LNCaP clone FGC (cell line): ENCODE results near the gene SLC22A7.

ENCODE experiments used
- DNase-seq: peaks from one replicate; pipeline ENCODE4 v3.0.0-alpha.2; 2011; ENCODE audit warnings: low read depth
- H3K4me3 ChIP-seq: 2 replicates; pipeline ENCODE4 v1.5.1; 2011; ENCODE audit warnings: mild to moderate bottlenecking, low read depth, low read length, control low read depth
- TF ChIP-seq, protein P1 (sequence below): IDR thresholded peaks from 2 replicates; pipeline ENCODE4 v1.5.1; 2012; ENCODE audit warnings: mild to moderate bottlenecking; ENCODE audit not compliant: control insufficient read depth, insufficient read depth; ENCODE audit errors: extremely low read depth

The SLC22A7 gene

DNA sequence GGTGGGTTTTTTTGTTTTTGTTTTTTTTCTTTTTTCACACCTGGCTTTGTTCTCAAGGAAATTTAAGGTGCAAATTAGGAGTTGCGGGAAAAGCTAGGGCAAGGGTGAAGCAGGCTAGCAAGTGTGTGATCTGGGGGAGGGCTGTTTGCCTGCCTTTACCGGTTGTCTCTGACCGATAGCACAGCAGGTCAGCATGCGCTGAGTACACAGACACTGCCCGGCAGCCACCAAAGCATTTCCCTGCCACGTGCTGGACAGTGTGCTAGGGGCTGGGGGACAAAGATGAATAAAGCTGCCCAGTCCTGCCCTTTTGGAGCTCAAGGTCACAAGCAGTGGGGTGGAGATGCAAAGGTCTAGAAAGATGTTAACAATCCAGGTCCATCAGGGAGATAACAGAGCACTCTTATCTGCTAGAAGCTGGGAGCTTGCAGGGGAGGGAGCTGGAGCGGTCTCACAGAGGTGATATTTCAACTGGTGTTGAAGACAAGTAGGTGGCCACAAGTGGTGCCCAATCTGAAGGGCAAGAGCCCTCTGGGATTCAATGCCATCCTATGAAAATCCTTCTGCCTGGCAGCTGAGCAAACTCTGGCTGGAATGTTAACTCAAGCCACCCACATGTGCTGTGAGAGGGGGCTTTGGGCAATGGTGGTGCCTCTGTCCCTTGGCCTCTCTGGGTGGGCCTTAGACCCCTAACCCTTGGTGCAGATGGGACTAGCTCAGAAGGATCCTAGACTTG, 30.3 kb upstream of the SLC22A7 start:
- no peak overlapping the region for H3K4me3 ChIP-seq
- TF ChIP-seq, protein P1, sequence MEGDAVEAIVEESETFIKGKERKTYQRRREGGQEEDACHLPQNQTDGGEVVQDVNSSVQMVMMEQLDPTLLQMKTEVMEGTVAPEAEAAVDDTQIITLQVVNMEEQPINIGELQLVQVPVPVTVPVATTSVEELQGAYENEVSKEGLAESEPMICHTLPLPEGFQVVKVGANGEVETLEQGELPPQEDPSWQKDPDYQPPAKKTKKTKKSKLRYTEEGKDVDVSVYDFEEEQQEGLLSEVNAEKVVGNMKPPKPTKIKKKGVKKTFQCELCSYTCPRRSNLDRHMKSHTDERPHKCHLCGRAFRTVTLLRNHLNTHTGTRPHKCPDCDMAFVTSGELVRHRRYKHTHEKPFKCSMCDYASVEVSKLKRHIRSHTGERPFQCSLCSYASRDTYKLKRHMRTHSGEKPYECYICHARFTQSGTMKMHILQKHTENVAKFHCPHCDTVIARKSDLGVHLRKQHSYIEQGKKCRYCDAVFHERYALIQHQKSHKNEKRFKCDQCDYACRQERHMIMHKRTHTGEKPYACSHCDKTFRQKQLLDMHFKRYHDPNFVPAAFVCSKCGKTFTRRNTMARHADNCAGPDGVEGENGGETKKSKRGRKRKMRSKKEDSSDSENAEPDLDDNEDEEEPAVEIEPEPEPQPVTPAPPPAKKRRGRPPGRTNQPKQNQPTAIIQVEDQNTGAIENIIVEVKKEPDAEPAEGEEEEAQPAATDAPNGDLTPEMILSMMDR: no peak
- no peak for DNase-seq

DNA sequence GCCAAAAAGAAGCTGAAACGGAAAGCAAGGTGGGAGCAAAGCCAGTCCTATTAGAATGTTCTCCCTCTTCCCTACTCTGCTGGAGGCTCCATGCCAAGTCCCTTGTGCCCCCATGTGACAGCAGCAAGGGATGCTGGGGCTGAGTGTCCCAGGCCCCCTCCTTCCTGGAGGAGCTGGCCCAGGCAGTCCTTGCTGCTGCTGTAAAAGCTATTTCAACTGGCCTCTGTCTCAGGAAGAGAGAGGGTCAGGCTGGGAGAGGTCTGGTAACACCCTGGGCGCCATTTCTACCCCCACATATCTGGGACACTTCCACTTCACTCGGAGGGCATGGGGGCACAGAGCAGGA, 29.7 kb upstream of the SLC22A7 start:
- H3K4me3 ChIP-seq: no peak overlapping the region
- TF ChIP-seq, protein P1: no peak
- no peak for DNase-seq

DNA sequence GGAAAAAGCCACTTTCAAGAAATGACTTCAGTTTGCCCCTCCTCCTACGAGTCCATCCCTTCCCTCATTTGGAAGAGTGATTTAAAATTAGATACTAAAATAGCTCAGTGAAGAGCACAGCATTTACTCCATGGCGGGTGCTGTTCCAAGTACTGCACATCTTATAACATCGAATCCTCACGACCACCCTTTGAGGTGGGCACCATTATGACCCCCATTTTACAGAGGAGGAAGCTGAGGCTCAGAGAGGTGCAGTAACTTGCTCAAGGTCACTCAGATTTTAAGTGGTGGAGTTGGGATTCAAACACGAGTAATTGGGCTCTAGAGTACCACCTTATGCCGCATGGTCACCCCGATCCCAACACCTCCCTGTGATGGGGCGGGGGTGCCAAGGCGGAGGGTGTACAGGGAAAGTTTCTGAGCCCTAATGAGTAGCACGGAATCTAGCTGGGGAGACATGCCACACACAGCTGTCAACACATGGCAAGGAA, 29.2 kb upstream of the SLC22A7 start:
- no peak for DNase-seq
- H3K4me3 ChIP-seq: no peak overlapping the region
- TF ChIP-seq, protein P1: no peak

DNA sequence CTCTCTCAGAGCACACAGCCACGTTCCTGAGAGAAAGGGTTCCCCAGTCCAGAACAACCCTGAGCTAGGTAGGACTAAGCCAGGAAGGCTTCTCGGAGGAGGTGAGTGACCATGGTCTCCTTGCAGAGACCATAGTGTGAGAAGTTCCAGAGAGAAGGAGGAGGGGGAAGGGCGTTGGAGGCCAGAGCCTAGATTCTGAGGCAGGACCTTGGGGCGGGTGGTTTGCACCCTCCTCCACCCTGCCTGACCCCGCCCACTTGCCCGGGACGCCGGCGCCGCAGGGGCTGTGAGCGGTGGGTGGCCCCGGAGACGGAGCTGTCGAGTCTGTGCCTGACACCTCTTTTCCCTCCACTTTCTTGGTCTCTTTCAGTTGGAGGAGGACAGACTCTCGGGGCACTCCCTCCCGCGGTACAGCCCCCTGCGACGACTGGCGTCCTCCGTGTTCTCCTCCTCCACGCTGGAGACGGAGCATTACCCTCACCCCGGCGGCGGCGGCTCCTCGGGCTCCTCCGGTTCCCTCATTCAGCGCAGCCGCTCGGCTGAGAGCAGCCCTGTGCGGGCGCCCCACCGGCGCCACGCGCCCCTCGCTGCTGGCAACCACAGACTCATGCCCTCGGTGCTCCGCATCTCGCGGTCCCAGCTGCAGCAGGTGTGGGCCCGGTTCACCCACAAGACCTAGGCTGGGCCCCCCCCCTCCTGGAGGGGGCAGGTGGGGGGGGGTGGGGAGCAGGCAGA, 28.6 kb upstream of the SLC22A7 start:
- no peak overlapping the region for H3K4me3 ChIP-seq
- TF ChIP-seq, protein P1: no peak
- no peak for DNase-seq

DNA sequence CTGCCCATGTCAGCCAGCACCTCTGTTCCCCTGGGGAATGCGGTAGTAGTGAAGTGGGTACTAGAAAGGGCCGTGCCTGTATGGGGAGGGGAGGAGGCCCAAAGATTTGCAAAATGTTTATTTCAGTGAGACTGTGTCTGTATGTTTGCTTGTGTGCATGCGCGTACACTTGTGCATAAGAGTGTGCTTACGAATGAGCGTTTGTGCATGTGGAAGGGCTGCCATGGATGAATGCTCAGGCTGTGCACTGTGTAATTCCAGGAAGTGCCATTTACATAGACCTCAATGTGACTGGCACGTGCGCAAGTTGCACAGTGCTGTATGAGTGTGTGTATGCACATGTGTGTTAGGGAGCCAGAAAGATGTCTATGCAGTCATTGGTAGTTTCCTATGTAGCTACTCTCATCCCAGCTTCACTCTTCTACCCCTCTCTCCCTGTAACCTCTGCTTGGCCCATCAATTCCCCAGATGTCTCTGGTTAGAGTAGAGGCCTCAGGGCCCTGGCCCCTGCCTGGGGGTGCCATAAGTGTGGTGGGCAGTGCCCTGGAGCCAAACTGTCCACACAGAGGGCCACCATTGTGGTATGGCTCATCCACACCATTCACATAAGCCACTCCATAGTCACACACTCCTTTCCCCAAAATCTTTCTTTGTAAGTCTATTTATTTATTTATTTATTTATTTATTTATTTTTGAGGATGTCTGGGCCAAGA, 26.8 kb upstream of the SLC22A7 start:
- DNase-seq: no peak
- TF ChIP-seq, protein P1: no peak
- no peak overlapping the region for H3K4me3 ChIP-seq

DNA sequence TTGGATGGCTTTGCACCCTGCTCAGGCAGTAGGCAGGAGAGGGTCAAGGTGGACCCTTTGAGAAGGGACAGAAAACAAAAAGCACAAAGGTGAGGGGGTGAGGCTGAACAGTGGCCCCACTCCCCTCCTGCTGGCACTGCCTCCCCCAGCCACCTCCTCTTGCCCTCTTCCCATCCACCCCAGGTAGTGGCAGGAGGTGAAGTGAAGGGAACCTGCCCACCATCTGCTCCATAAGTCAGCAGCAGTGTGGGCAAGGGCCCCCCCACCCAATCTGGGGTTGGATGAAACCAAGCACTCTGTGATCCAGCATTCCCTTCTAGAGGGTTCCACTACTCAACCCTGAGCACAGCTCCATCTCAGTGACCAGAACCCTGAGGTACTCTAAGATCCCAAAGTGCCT, 26.1 kb upstream of the SLC22A7 start:
- no peak for DNase-seq
- TF ChIP-seq, protein P1: no peak
- H3K4me3 ChIP-seq: no peak overlapping the region
